ENCODE data around the gene CFAP410.

GRCh38 chr21:44296916-44297315 lies 42.3 kb downstream of the CFAP410 start:
- TF ChIP-seq POLR2A (IDR thresholded peaks at IDR 0.05; ENCODE audit: low read depth, low read length): no peak
- no peak for TF ChIP-seq POLR2AphosphoS5 (IDR thresholded peaks at IDR 0.05; ENCODE audit: low read depth, low read length)
